Activated naive CD4-positive, alpha-beta T cell treated with anti-CD3 and anti-CD28 coated beads for 36 hours (primary cell): Measurements from ENCODE around the gene VSTM1. TPM values are rescaled to one million over a fixed set of nuclear protein-coding genes. Genes with fewer than 3 reads are reported as not detected.

Experiments used
- CTCF ChIA-PET: fragments of 350-600 bp; sonication (Branson Sonifier 250); formaldehyde crosslinking; loops from one replicate; lab custom pipeline; 2021; ENCODE audit warnings: antibody characterized with exemption; lab: Charles Lee
- DNase-seq: peaks from one replicate; pipeline ENCODE4 v3.0.0-alpha.2; 2020
- H3K27ac Mint-ChIP-seq: one replicate; pipeline ENCODE4 v1.8.0; 2021; ENCODE audit warnings: mild to moderate bottlenecking, mixed read lengths
- H3K27me3 Mint-ChIP-seq: one replicate; pipeline ENCODE4 v1.8.0; 2021; ENCODE audit warnings: low read depth, mixed read lengths
- H3K36me3 Mint-ChIP-seq: one replicate; pipeline ENCODE4 v1.8.0; 2021; ENCODE audit warnings: low read depth, mixed read lengths
- H3K4me1 Mint-ChIP-seq: one replicate; pipeline ENCODE4 v1.8.0; 2021; ENCODE audit warnings: low read depth, mixed read lengths
- H3K4me3 Mint-ChIP-seq: one replicate; pipeline ENCODE4 v1.8.0; 2021; ENCODE audit warnings: mild to moderate bottlenecking, moderate library complexity, mixed read lengths
- H3K9me3 Mint-ChIP-seq: one replicate; pipeline ENCODE4 v1.8.0; 2021; ENCODE audit warnings: mixed read lengths
- intact Hi-C: fragments of 100-400 bp; cut with micrococcal nuclease; formaldehyde crosslinking; loops from one replicate; pipeline ENCODE4 v1.15.1; 2023
- total RNA-seq, 2 experiments: library from RNA; stranded (reverse); gene quantifications; one replicate each; pipeline ENCODE4 v1.2.3, GENCODE V29; 2021

Gene VSTM1
- total RNA-seq, 2 experiments from 2014 or later = not detected

- CTCF ChIA-PET = no interaction called here
- H3K9me3 Mint-ChIP-seq = no peaks in the 10 kb centered on the region
- no peaks in the 10 kb centered on the region for H3K4me1 Mint-ChIP-seq
- no peak overlapping the region for H3K27ac Mint-ChIP-seq
- no peaks in the 10 kb centered on the region for H3K36me3 Mint-ChIP-seq
- H3K27me3 Mint-ChIP-seq = peaks cover 58% of the 10 kb centered on the region
- H3K4me3 Mint-ChIP-seq = no peak overlapping the region
- intact Hi-C loops = no loop called here
- DNase-seq = no peak
Observed at GRCh38 chr19:53998223-53998622, 65.5 kb downstream of the VSTM1 start.

GRCh38 chr19:53994811-53995210, 68.9 kb downstream of the VSTM1 start:
- Mint-ChIP-seq H3K9me3 (no peaks in the 10 kb centered on the region), H3K36me3 (no peaks in the 10 kb centered on the region), H3K4me3 (no peak overlapping the region), H3K4me1 (peaks cover 8% of the 10 kb centered on the region), H3K27ac (no peak overlapping the region), H3K27me3 (peaks cover 54% of the 10 kb centered on the region)
- CTCF ChIA-PET = no interaction called here
- no peak for DNase-seq
- intact Hi-C loops = no loop called here

GRCh38 chr19:53993448-53993847, 70.2 kb downstream of the VSTM1 start:
- DNase-seq = no peak
- Mint-ChIP-seq H3K27ac (no peak overlapping the region), H3K36me3 (no peaks in the 10 kb centered on the region), H3K4me1 (peaks cover 8% of the 10 kb centered on the region), H3K9me3 (no peaks in the 10 kb centered on the region), H3K4me3 (no peak overlapping the region), H3K27me3 (peaks cover 50% of the 10 kb centered on the region)
- CTCF ChIA-PET = interaction anchor here (0.6 kb wide), 3 partner anchors 29 to 1064 kb away, joined by 3 to 4 read pairs (median 4); no protein-coding TSS in a partner anchor
- intact Hi-C loops = no loop called here

DNA sequence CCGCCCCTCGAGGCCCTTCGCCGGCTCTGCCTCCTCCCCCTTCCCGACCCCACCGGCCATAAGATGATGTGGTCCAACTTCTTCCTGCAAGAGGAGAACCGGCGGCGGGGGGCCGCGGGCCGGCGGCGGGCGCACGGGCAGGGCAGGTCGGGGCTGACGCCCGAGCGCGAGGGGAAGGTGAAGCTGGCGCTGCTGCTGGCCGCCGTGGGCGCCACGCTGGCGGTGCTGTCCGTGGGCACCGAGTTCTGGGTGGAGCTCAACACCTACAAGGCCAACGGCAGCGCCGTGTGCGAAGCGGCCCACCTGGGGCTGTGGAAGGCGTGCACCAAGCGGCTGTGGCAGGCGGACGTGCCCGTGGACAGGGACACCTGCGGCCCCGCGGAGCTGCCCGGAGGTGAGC, 70.9 kb downstream of the VSTM1 start:
- intact Hi-C loops = no loop called here
- no peak overlapping the region for H3K27ac Mint-ChIP-seq
- DNase-seq = no peak
- peaks cover 48% of the 10 kb centered on the region for H3K27me3 Mint-ChIP-seq
- H3K4me3 Mint-ChIP-seq = no peak overlapping the region
- peaks cover 8% of the 10 kb centered on the region for H3K4me1 Mint-ChIP-seq
- CTCF ChIA-PET = interaction anchor here (0.6 kb wide), 1 partner anchor 494 kb away, joined by 4 read pairs; no protein-coding TSS in a partner anchor
- H3K36me3 Mint-ChIP-seq = no peaks in the 10 kb centered on the region
- H3K9me3 Mint-ChIP-seq = no peaks in the 10 kb centered on the region

GRCh38 chr19:53992211-53992610, 71.5 kb downstream of the VSTM1 start:
- CTCF ChIA-PET = no interaction called here
- H3K36me3 Mint-ChIP-seq = no peaks in the 10 kb centered on the region
- DNase-seq = no peak
- H3K27me3 Mint-ChIP-seq = peaks cover 45% of the 10 kb centered on the region
- intact Hi-C loops = no loop called here
- H3K27ac Mint-ChIP-seq = no peak overlapping the region
- H3K4me3 Mint-ChIP-seq = no peak overlapping the region
- H3K4me1 Mint-ChIP-seq = peaks cover 8% of the 10 kb centered on the region
- H3K9me3 Mint-ChIP-seq = no peaks in the 10 kb centered on the region

- CTCF ChIA-PET = no interaction called here
- intact Hi-C loops = no loop called here
- Mint-ChIP-seq H3K27ac (no peak within 1 kb of the TSS), H3K27me3 (peaks cover 45% of the 10 kb centered on the region), H3K4me3 (no peak within 1 kb of the TSS), H3K36me3 (no peaks in the 10 kb centered on the region), H3K9me3 (no peaks in the 10 kb centered on the region), H3K4me1 (peaks cover 8% of the 10 kb centered on the region)
- no peak for DNase-seq
Observed at GRCh38 chr19:53991224-53992113, 72.2 kb downstream of the VSTM1 start, which contains the start of gene CACNG6. TSS of gene CACNG6 (plus strand) at chr19:53991637. CDS start at chr19:53992878, 1,241 bp downstream.

Other genes with a start within 250 kb of the VSTM1 start
- gene NLRP12, start 239.6 kb downstream of the VSTM1 start, total RNA-seq = not detected
- gene MYADM, start 196.0 kb downstream of the VSTM1 start, total RNA-seq = 10 to 100 TPM; 13.6 to 13.9 TPM
- not detected for gene PRKCG, start 181.7 kb downstream of the VSTM1 start, total RNA-seq
- gene CACNG7, start 154.6 kb downstream of the VSTM1 start, total RNA-seq = not detected
- not detected for gene CACNG8, start 101.0 kb downstream of the VSTM1 start, total RNA-seq
- gene CACNG6, start 72.3 kb downstream of the VSTM1 start, total RNA-seq = not detected
- not detected for gene TARM1, start 17.5 kb upstream of the VSTM1 start, total RNA-seq
- under 1 TPM; 0.17 to 0.36 TPM for gene OSCAR, start 36.9 kb upstream of the VSTM1 start, total RNA-seq
- gene NDUFA3, start 39.0 kb upstream of the VSTM1 start, total RNA-seq = 100 to 1,000 TPM; 110 to 120 TPM
- 10 to 100 TPM; 17.0 to 17.3 TPM for gene TFPT, start 51.8 kb upstream of the VSTM1 start, total RNA-seq
- gene PRPF31, start 51.9 kb upstream of the VSTM1 start, total RNA-seq = 10 to 100 TPM; 67.5 to 71.8 TPM
- gene CNOT3, start 73.9 kb upstream of the VSTM1 start, total RNA-seq = 10 to 100 TPM; 50.4 to 58.3 TPM
- gene LENG1, start 95.8 kb upstream of the VSTM1 start, total RNA-seq = 1 to 10 TPM; 4.7 to 5.6 TPM
- under 1 TPM in 1 of 2 experiments, not detected in 1; 0.24 TPM for gene TMC4, start 109.3 kb upstream of the VSTM1 start, total RNA-seq
- gene MBOAT7, start 125.7 kb upstream of the VSTM1 start, total RNA-seq = 10 to 100 TPM; 33.7 to 36.1 TPM
- gene TSEN34, start 127.4 kb upstream of the VSTM1 start, total RNA-seq = 1 to 10 TPM; 8.0 to 8.5 TPM
- gene RPS9, start 137.0 kb upstream of the VSTM1 start, total RNA-seq = 1,000 to 10,000 TPM; 1,883 to 1,912 TPM
- not detected for gene LILRB3, start 159.1 kb upstream of the VSTM1 start, total RNA-seq
- gene LILRA6, start 178.9 kb upstream of the VSTM1 start, total RNA-seq = not detected
- gene LILRB5, start 193.4 kb upstream of the VSTM1 start, total RNA-seq = not detected
- gene LILRB2, start 217.2 kb upstream of the VSTM1 start, total RNA-seq = not detected
- not detected for gene LILRA5, start 249.3 kb upstream of the VSTM1 start, total RNA-seq